ENCODE data around the gene TUBB. TPM values are rescaled to one million over a fixed set of nuclear protein-coding genes. Genes with fewer than 3 reads are reported as not detected.

The TUBB gene
- total and polyA plus RNA-seq, 9 of the 15 experiments (the other 6 are each of a cell fraction or from before 2014, with no cell fraction given): 971 to 2,870 (median 1,478) TPM

GRCh38 chr6:30744054-30744805 is 24.1 kb downstream of the TUBB start, which contains the start of gene IER3 (continued):
- TF ChIP-seq ZNF175 (CRISPR knock-in tag; IDR thresholded peaks at IDR 0.05; ENCODE audit: low read depth) (no peak), PTBP1 (IDR thresholded peaks at IDR 0.05; ENCODE audit: low read depth, low read length) (0 out of 2 replicates have a peak, but pooled peaks have one; percentile 0), NFATC3 (IDR thresholded peaks at IDR 0.05) (no peak), HIVEP1 (CRISPR knock-in tag; IDR thresholded peaks at IDR 0.05) (peak; percentile 74), NRF1 (conservative IDR thresholded peaks at IDR 0.05 in 1 of 2, IDR thresholded peaks at IDR 0.05 in 1 of 2) (peak; percentile 84 to 86), FOXK2 (conservative IDR thresholded peaks at IDR 0.05 in 1 of 2, IDR thresholded peaks at IDR 0.05 in 1 of 2; ENCODE audit: low read depth in 2 of 2) (0 out of 4 replicates have a peak, but pooled peaks of 1 of the 2 experiments have one; percentile 32), SREBF2 (CRISPR knock-in tag; IDR thresholded peaks at IDR 0.05) (no peak), ATF6 (CRISPR knock-in tag; IDR thresholded peaks at IDR 0.05) (no peak; the same call in 1 of the 2 replicates), SRF (CRISPR knock-in tag; IDR thresholded peaks at IDR 0.05) (no peak), CREBBP (IDR thresholded peaks at IDR 0.05; ENCODE audit: low read depth, low read length) (no peak), RBBP5 (IDR thresholded peaks at IDR 0.05; ENCODE audit: borderline replicate concordance, insufficient read depth, low read length, poor library complexity, severe bottlenecking) (peak; percentile 59), ZNF140 (CRISPR knock-in tag; IDR thresholded peaks at IDR 0.05) (no peak), ARID2 (IDR thresholded peaks at IDR 0.05) (no peak), HNRNPUL1 (IDR thresholded peaks at IDR 0.05; ENCODE audit: low read length) (no peak)
- TF ChIP-seq, protein P1, sequence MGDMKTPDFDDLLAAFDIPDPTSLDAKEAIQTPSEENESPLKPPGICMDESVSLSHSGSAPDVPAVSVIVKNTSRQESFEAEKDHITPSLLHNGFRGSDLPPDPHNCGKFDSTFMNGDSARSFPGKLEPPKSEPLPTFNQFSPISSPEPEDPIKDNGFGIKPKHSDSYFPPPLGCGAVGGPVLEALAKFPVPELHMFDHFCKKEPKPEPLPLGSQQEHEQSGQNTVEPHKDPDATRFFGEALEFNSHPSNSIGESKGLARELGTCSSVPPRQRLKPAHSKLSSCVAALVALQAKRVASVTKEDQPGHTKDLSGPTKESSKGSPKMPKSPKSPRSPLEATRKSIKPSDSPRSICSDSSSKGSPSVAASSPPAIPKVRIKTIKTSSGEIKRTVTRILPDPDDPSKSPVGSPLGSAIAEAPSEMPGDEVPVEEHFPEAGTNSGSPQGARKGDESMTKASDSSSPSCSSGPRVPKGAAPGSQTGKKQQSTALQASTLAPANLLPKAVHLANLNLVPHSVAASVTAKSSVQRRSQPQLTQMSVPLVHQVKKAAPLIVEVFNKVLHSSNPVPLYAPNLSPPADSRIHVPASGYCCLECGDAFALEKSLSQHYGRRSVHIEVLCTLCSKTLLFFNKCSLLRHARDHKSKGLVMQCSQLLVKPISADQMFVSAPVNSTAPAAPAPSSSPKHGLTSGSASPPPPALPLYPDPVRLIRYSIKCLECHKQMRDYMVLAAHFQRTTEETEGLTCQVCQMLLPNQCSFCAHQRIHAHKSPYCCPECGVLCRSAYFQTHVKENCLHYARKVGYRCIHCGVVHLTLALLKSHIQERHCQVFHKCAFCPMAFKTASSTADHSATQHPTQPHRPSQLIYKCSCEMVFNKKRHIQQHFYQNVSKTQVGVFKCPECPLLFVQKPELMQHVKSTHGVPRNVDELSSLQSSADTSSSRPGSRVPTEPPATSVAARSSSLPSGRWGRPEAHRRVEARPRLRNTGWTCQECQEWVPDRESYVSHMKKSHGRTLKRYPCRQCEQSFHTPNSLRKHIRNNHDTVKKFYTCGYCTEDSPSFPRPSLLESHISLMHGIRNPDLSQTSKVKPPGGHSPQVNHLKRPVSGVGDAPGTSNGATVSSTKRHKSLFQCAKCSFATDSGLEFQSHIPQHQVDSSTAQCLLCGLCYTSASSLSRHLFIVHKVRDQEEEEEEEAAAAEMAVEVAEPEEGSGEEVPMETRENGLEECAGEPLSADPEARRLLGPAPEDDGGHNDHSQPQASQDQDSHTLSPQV (IDR thresholded peaks at IDR 0.05): peak; percentile 86
- TF ChIP-seq, protein P2, sequence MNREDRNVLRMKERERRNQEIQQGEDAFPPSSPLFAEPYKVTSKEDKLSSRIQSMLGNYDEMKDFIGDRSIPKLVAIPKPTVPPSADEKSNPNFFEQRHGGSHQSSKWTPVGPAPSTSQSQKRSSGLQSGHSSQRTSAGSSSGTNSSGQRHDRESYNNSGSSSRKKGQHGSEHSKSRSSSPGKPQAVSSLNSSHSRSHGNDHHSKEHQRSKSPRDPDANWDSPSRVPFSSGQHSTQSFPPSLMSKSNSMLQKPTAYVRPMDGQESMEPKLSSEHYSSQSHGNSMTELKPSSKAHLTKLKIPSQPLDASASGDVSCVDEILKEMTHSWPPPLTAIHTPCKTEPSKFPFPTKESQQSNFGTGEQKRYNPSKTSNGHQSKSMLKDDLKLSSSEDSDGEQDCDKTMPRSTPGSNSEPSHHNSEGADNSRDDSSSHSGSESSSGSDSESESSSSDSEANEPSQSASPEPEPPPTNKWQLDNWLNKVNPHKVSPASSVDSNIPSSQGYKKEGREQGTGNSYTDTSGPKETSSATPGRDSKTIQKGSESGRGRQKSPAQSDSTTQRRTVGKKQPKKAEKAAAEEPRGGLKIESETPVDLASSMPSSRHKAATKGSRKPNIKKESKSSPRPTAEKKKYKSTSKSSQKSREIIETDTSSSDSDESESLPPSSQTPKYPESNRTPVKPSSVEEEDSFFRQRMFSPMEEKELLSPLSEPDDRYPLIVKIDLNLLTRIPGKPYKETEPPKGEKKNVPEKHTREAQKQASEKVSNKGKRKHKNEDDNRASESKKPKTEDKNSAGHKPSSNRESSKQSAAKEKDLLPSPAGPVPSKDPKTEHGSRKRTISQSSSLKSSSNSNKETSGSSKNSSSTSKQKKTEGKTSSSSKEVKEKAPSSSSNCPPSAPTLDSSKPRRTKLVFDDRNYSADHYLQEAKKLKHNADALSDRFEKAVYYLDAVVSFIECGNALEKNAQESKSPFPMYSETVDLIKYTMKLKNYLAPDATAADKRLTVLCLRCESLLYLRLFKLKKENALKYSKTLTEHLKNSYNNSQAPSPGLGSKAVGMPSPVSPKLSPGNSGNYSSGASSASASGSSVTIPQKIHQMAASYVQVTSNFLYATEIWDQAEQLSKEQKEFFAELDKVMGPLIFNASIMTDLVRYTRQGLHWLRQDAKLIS (CRISPR knock-in tag; IDR thresholded peaks at IDR 0.05): peak; percentile 84; the same call in 1 of the 2 replicates

All from K562 (cell line).